Measurements from ENCODE around the gene TEPSIN. TPM values are rescaled to one million over a fixed set of nuclear protein-coding genes. Genes with fewer than 3 reads are reported as not detected.
A peak's percentile ranks its signal among the peaks of the same experiment; 100 is the strongest.

Gene TEPSIN
- total and polyA plus RNA-seq, 8 donors: 15.9 to 41.2 (median 21.7) TPM

DNA sequence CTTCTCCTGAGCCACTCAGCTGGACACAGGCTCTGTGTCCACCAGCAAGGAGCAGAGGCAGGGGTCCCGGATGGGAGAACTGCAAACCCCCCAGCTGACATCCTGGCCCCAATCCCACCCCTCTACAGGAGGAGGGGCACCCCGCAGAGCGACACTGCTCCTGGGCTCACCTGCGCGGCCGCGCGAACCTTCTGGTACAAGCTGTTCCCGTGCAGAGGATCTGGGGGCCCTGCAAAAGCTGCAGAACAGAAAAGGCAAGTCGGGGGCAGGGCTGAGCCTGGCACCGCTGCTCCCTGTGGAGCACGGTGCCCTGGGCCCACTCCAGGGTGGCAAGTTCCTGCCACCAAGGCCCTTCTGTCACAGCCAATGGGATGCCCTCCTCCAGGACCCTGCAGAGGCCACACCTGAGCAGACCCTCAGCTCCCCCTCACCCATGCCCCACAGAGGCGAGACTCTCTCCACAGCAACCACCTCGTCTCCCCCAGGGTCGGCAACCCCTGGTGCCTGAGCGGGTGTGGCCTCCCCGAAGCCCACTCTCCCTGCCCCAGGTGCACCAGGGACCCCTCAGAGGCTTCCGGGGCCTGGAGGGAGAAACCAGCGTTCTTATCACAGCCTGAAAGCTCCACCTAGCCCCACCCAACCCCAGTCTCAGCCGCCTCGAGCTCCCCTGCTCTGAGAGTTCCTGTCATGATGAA, 4.9 kb downstream of the TEPSIN start:
- H3K36me3 ChIP-seq: peaks cover 0 to 72% of the 10 kb centered on the region in 2 donors

DNA sequence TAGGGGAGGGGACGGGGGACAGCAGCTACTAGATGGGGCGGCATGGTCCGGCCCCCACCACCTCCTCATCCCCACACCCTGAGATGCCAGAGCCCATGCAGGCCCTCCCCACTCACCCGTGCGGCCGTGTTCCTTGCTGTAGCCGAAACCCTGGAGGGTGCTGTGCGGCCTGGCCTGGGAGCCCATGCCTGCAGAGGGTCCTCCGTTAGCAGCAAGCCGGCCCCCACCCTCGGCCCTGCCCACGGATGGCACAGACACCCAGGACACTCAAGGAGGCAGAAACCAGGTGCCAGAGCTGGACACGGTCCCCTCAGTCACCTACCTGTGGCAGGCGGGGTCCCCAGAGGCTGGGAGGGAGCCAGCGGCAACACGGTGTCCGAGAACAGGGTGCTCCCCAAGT, 5.5 kb downstream of the TEPSIN start:
- DNase-seq: peak in 1 of 4 donors; percentile 75
- TF ChIP-seq CTCF (IDR thresholded peaks at IDR 0.05): no peak
- no peaks in the 10 kb centered on the region for H3K27me3 ChIP-seq
- H3K27ac ChIP-seq: no peak overlapping the region
- intact Hi-C loops (cut with DNase I): no loop called here
- H3K4me1 ChIP-seq: peaks cover 8 to 39% of the 10 kb centered on the region in 2 donors
- no peak for ATAC-seq
- H3K9me3 ChIP-seq: no peaks in the 10 kb centered on the region
- no peak overlapping the region for H3K4me3 ChIP-seq
- peaks cover 0 to 78% of the 10 kb centered on the region in 2 donors for H3K36me3 ChIP-seq

More for the DNA sequence above, 4.9 kb downstream of the TEPSIN start:
- intact Hi-C loops (cut with DNase I): no loop called here
- Histone ChIP-seq H3K27ac (no peak overlapping the region), H3K9me3 (no peaks in the 10 kb centered on the region), H3K27me3 (no peaks in the 10 kb centered on the region), H3K4me1 (peaks cover 8 to 33% of the 10 kb centered on the region in 2 donors), H3K4me3 (no peak overlapping the region)
- no peak for TF ChIP-seq CTCF (IDR thresholded peaks at IDR 0.05)
- DNase-seq: peak in 1 of 4 donors; percentile 63
- no peak for ATAC-seq

- no peak for TF ChIP-seq CTCF (IDR thresholded peaks at IDR 0.05)
- Histone ChIP-seq H3K36me3 (peaks cover 0 to 78% of the 10 kb centered on the region in 2 donors), H3K27me3 (no peaks in the 10 kb centered on the region), H3K4me1 (peaks cover 2 to 38% of the 10 kb centered on the region in 2 donors), H3K9me3 (no peaks in the 10 kb centered on the region), H3K27ac (no peak overlapping the region), H3K4me3 (no peak overlapping the region)
- DNase-seq (peak in 1 of 4 donors; percentile 72), ATAC-seq (no peak)
- intact Hi-C loops (cut with DNase I): no loop called here
These were observed 6.1 kb downstream of the TEPSIN start for GRCh38 chr17:81232616-81233241.

DNA sequence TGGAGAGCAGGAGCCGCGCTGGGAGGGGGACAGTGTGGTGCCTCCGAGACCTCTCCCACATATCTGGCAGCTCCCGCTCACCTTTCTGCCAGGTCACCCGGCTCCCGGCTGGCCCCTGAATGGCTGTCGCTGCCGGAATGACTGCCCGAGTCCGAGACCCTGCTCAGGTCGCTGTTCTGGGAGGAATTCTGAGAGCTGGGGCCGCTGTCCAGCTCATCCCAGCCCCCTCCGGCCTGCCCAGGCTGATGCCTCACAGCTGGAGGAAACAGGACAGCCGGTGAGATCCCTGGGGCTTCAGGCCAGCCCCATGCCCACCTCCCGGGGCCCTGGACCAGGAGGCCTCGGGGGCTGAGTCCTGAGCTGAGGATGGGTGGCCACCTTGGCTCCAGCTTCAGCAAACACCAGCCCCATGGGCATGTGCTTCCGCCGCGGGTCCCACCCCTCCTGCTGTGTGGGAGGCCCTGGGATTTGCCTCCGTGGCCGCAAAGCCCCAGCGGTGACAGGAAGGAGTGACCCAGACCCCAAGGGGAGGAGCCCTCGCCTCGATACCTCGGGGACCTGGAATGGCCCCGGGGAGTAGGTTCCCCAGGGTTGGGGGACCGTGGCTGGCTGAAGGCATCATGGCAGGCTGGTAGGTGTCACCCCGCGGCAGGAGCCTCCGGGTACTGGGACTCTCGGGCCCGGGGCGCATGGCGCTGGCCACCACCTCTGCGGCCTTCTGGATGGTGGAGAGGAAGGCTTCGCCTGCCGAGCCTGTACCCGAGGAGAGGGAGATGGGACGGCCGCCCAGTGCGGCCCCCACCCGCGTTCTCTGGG, 6.9 kb downstream of the TEPSIN start:
- intact Hi-C loops (cut with DNase I): no loop called here
- H3K36me3 ChIP-seq: peaks cover 0 to 77% of the 10 kb centered on the region in 2 donors
- DNase-seq (peak in 1 of 4 donors; percentile 77), ATAC-seq (no peak)
- H3K4me3 ChIP-seq: no peak overlapping the region
- TF ChIP-seq CTCF (IDR thresholded peaks at IDR 0.05): no peak
- peaks cover 0 to 2% of the 10 kb centered on the region in 2 donors for H3K9me3 ChIP-seq
- H3K27ac ChIP-seq: no peak overlapping the region
- H3K27me3 ChIP-seq: no peaks in the 10 kb centered on the region
- peaks cover 0 to 31% of the 10 kb centered on the region in 2 donors for H3K4me1 ChIP-seq

Data from left lung (tissue), 10 donors.